BLaER1 treated with 17β-estradiol and CSF1 and Interleukin-3, amounts not matched to agents 10 nM and 100 nM (cell line): ENCODE data around the gene IL4R.
"Not testable (repeated sequence)": the region's sequence is repeated elsewhere in the genome, so short reads cannot be mapped to it uniquely, and the experiment has no call there.

ENCODE experiments used
- H3K27ac ChIP-seq, 11 experiments: shearing (Covaris generic); formaldehyde crosslinking; 2 replicates each; pipeline ENCODE4 v1.8.1; 2022
- H3K27me3 ChIP-seq, 11 experiments: shearing (Covaris generic); formaldehyde crosslinking; 2 replicates each; pipeline ENCODE4 v1.8.1; 2022
- H3K36me3 ChIP-seq, 11 experiments: shearing (Covaris generic); formaldehyde crosslinking; 2 replicates each; pipeline ENCODE4 v1.8.1; 2022
- H3K4me1 ChIP-seq, 10 experiments: shearing (Covaris generic); formaldehyde crosslinking; 2 replicates each; pipeline ENCODE4 v1.8.1; 2022
- H3K4me2 ChIP-seq, 11 experiments: shearing (Covaris generic); formaldehyde crosslinking; 2 replicates each; pipeline ENCODE4 v1.8.1; 2022
- H3K4me3 ChIP-seq, 10 experiments: shearing (Covaris generic); formaldehyde crosslinking; 2 replicates each; pipeline ENCODE4 v1.8.1; 2022
- H3K9ac ChIP-seq, 11 experiments: shearing (Covaris generic); formaldehyde crosslinking; 2 replicates each; pipeline ENCODE4 v1.8.1; 2022
- H3K9me3 ChIP-seq, 11 experiments: shearing (Covaris generic); formaldehyde crosslinking; replicated peaks in 1 of 11; 2 replicates each; pipeline ENCODE4 v1.8.1; 2022
- H4K20me1 ChIP-seq, 11 experiments: shearing (Covaris generic); formaldehyde crosslinking; 2 replicates each; pipeline ENCODE4 v1.8.1; 2022
- Cebpa-rat ChIP-seq, 11 experiments: shearing (Covaris generic); IDR thresholded peaks; 2 replicates each; pipeline ENCODE4 v1.8.1; 2022

IL4R gene

DNA sequence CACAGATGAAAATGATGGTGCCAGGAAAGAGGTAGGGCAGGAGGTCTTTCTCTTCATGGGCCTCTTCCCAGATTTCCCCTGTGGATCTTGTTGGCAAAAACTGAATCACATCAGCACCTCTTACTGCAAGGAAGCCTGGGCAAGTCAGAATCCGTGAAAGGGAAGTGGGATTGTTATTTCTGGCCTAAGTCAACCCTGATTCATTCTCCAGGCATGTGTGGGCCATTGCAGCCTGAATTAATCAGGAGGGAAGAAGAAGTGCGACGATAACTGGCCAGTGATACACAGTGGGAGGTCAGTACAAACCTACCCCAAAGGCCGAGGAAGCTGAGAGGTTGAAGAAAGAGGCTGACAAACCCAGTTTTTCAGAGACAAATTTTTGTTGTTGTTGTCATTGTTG, 27.3 kb upstream of the IL4R start:
- peak overlapping the region in 3 of 11 experiments; percentile 4 to 52 (median 11); a peak in 3 of 22 replicates for H3K9ac ChIP-seq
- peak overlapping the region in 9 of 11 experiments; percentile 27 to 90 (median 65); a peak in 16 of 22 replicates for H3K4me2 ChIP-seq

GRCh38 chr16:27287051-27287811, 26.5 kb upstream of the IL4R start:
- peak overlapping the region in 7 of 11 experiments; percentile 54 to 90 (median 76); a peak in 12 of 22 replicates for H3K4me2 ChIP-seq
- H3K27ac ChIP-seq, result peak overlapping the region in 7 of 11 experiments; percentile 3 to 78 (median 57); a peak in 12 of 22 replicates
- peak overlapping the region in 3 of 11 experiments; percentile 4 to 52 (median 11); a peak in 3 of 22 replicates for H3K9ac ChIP-seq
- no peaks in the 10 kb centered on the region for H3K36me3 ChIP-seq
- H3K9me3 ChIP-seq, result peaks cover 0 to 9% (median 0%) of the 10 kb centered on the region in 11 experiments; a peak in 5 of 22 replicates
- TF ChIP-seq Cebpa-rat (IDR thresholded peaks at IDR 0.05), result no peak
- H3K4me3 ChIP-seq, result no peak overlapping the region
- H4K20me1 ChIP-seq, result no peaks in the 10 kb centered on the region
- no peaks in the 10 kb centered on the region for H3K27me3 ChIP-seq
- peaks cover 0 to 42% (median 19%) of the 10 kb centered on the region in 10 experiments; a peak in 18 of 20 replicates for H3K4me1 ChIP-seq

More for the DNA sequence above, 27.3 kb upstream of the IL4R start:
- H3K4me3 ChIP-seq, result no peak overlapping the region
- no peaks in the 10 kb centered on the region for H3K27me3 ChIP-seq
- H4K20me1 ChIP-seq, result no peaks in the 10 kb centered on the region
- no peak for TF ChIP-seq Cebpa-rat (IDR thresholded peaks at IDR 0.05)
- H3K9me3 ChIP-seq, result peaks cover 0 to 9% (median 0%) of the 10 kb centered on the region in 11 experiments; a peak in 5 of 22 replicates
- H3K27ac ChIP-seq, result peak overlapping the region in 7 of 11 experiments; percentile 3 to 78 (median 57); a peak in 12 of 22 replicates
- H3K4me1 ChIP-seq, result peaks cover 2 to 42% (median 19%) of the 10 kb centered on the region in 10 experiments
- H3K36me3 ChIP-seq, result no peaks in the 10 kb centered on the region

- no peak overlapping the region for H3K9ac ChIP-seq
- H3K27ac ChIP-seq, result peak overlapping the region in 1 of 11 experiments; percentile 78; a peak in 2 of 22 replicates
- no peaks in the 10 kb centered on the region for H3K27me3 ChIP-seq
- H3K4me2 ChIP-seq, result peak overlapping the region in 4 of 11 experiments; percentile 10 to 90 (median 70); a peak in 7 of 22 replicates
- no peak for TF ChIP-seq Cebpa-rat (IDR thresholded peaks at IDR 0.05)
- peaks cover 0 to 42% (median 19%) of the 10 kb centered on the region in 10 experiments; a peak in 18 of 20 replicates for H3K4me1 ChIP-seq
- H3K4me3 ChIP-seq, result no peak overlapping the region
- peaks cover 0 to 9% (median 0%) of the 10 kb centered on the region in 11 experiments; a peak in 5 of 22 replicates for H3K9me3 ChIP-seq
- H4K20me1 ChIP-seq, result no peaks in the 10 kb centered on the region
- H3K36me3 ChIP-seq, result no peaks in the 10 kb centered on the region
Measured at GRCh38 chr16:27287887-27288286, 25.9 kb upstream of the IL4R start.

DNA sequence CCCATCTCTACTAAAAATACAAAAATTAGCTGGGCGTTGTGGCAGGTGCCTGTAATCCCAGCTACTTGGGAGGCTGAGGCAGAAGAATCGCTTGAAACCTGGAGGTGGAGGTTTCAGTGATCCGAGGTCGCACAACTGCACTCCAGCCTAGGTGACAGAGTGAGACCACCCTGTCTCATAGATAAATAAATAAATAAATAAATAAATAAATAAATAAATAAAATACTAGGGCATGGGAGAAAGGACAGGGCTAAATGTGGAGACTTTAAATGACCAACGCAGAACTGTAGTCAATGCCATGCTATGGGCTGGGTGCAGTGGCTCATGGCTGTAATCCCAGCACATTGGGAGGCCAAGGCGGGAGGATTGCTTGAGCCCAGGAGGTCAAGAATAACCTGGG, 25.5 kb upstream of the IL4R start:
- H3K27ac ChIP-seq, H3K4me3 ChIP-seq, H3K27me3 ChIP-seq: not testable (repeated sequence)

GRCh38 chr16:27289669-27290068, 24.1 kb upstream of the IL4R start:
- no peak overlapping the region for H3K4me3 ChIP-seq
- H3K27me3 ChIP-seq, result no peaks in the 10 kb centered on the region
- peaks cover 0 to 9% (median 0%) of the 10 kb centered on the region in 11 experiments; a peak in 5 of 22 replicates for H3K9me3 ChIP-seq
- no peaks in the 10 kb centered on the region for H4K20me1 ChIP-seq
- no peaks in the 10 kb centered on the region for H3K36me3 ChIP-seq
- H3K27ac ChIP-seq, result no peak overlapping the region
- no peak overlapping the region for H3K4me2 ChIP-seq
- peaks cover 0 to 39% (median 19%) of the 10 kb centered on the region in 10 experiments; a peak in 18 of 20 replicates for H3K4me1 ChIP-seq
- no peak overlapping the region for H3K9ac ChIP-seq
- TF ChIP-seq Cebpa-rat (IDR thresholded peaks at IDR 0.05), result no peak

More for the DNA sequence above, 25.5 kb upstream of the IL4R start:
- not testable (repeated sequence) for H3K9ac ChIP-seq, H3K9me3 ChIP-seq, H4K20me1 ChIP-seq, H3K36me3 ChIP-seq
- Histone ChIP-seq H3K4me1 (peaks cover 0 to 42% (median 19%) of the 10 kb centered on the region in 10 experiments; a peak in 18 of 20 replicates), H3K4me2 (peak overlapping the region in 3 of 11 experiments; percentile 65 to 90 (median 76); a peak in 6 of 22 replicates)

DNA sequence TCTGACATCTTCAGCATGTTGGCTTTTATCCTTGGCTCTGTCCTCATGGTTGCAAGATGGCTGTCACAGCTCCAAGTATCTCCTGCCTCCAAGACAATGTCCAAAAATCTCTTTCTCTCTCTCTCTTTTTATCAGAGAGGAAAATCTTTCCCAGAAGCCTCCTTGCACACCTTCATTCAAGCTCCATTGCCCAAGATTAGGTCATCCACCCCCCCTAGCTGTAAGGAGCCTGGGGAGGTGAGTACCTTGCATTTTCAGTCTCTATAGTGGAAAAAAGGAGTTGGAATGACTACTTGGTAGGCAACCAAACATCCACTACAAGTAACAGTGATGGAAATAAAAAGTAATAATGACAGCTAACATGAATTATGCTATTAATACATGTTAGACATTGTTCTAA, 23.2 kb upstream of the IL4R start:
- Histone ChIP-seq H3K9me3 (peaks cover 0 to 9% (median 0%) of the 10 kb centered on the region in 11 experiments; a peak in 5 of 22 replicates), H3K4me3 (no peak overlapping the region), H3K27me3 (no peaks in the 10 kb centered on the region), H4K20me1 (no peaks in the 10 kb centered on the region), H3K9ac (no peak overlapping the region), H3K27ac (no peak overlapping the region), H3K4me2 (no peak overlapping the region), H3K4me1 (peaks cover 0 to 30% (median 17%) of the 10 kb centered on the region in 10 experiments; a peak in 18 of 20 replicates), H3K36me3 (no peaks in the 10 kb centered on the region)
- no peak for TF ChIP-seq Cebpa-rat (IDR thresholded peaks at IDR 0.05)

GRCh38 chr16:27291106-27291505, 22.7 kb upstream of the IL4R start:
- no peak for TF ChIP-seq Cebpa-rat (IDR thresholded peaks at IDR 0.05)
- Histone ChIP-seq H3K9ac (no peak overlapping the region), H4K20me1 (no peaks in the 10 kb centered on the region), H3K27ac (no peak overlapping the region), H3K4me2 (no peak overlapping the region), H3K36me3 (no peaks in the 10 kb centered on the region), H3K4me1 (peaks cover 0 to 25% (median 11%) of the 10 kb centered on the region in 10 experiments; a peak in 18 of 20 replicates), H3K9me3 (peaks cover 0 to 9% (median 0%) of the 10 kb centered on the region in 11 experiments; a peak in 5 of 22 replicates), H3K27me3 (no peaks in the 10 kb centered on the region), H3K4me3 (no peak overlapping the region)

DNA sequence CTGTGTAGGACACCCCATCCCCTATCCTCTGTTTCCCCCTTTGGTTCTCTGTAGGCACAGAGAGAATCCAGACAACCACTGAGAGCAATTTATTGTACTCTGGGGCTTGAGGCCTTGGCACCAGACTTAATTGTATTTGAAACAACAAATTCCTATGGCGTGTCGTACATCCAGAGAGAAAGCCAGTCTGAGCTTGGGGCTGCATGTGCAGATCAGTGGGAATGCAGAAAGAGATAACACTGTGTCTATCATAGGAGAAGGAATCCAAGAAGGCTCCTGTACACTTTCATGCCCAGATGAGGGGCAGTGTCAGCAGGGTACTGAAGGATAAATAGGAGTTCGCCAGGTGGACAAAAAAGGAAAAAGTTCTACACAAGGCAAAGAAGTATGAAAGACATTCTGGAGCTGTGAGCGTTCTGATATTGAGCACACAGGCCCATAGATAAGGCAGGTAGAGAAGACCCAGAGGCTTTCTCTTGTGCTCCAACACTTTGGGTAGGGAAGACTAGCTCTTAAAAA, 22.0 kb upstream of the IL4R start:
- no peak for TF ChIP-seq Cebpa-rat (IDR thresholded peaks at IDR 0.05)
- H3K36me3 ChIP-seq, result no peaks in the 10 kb centered on the region

DNA sequence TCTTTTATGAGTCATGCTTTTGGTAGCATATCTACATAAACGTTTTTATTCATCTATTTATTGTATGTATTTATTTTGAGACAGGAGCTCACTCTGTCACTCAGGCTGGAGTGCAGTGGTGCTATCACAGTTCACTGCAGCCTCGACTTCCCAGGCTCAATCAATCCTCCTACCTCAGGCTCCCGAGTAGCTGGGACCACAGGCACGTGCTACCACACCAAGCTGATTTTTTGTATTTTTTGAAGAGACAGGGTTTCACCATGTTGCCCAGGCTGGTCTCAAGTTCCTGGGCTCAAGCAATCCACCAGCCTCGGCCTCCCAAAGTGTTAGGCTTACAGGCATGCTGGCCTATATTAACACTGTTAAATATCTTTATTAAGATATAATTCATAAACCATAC, 20.4 kb upstream of the IL4R start:
- Histone ChIP-seq H3K27ac (no peak overlapping the region), H3K9me3 (no peaks in the 10 kb centered on the region), H3K4me3 (no peak overlapping the region), H3K4me1 (0 out of 20 replicates have a peak, but pooled peaks cover 0 to 2% (median 0%) of the 10 kb centered on the region in 10 experiments), H3K27me3 (no peaks in the 10 kb centered on the region), H3K9ac (0 out of 22 replicates have a peak overlapping the region, but pooled peaks of 1 of the 11 experiments have one; percentile 26), H4K20me1 (no peaks in the 10 kb centered on the region), H3K36me3 (no peaks in the 10 kb centered on the region), H3K4me2 (no peak overlapping the region)
- TF ChIP-seq Cebpa-rat (IDR thresholded peaks at IDR 0.05), result no peak

More for the DNA sequence above, 22.0 kb upstream of the IL4R start:
- Histone ChIP-seq H3K27me3 (no peaks in the 10 kb centered on the region), H3K27ac (no peak overlapping the region), H3K4me3 (no peak overlapping the region), H3K4me1 (peaks cover 0 to 18% (median 4%) of the 10 kb centered on the region in 10 experiments; a peak in 14 of 20 replicates), H4K20me1 (no peaks in the 10 kb centered on the region), H3K9ac (no peak overlapping the region), H3K4me2 (no peak overlapping the region), H3K9me3 (peaks cover 0 to 9% (median 0%) of the 10 kb centered on the region in 11 experiments; a peak in 5 of 22 replicates)
